Eye (tissue), 1 donor: ENCODE measurements around the gene GAL3ST2.
A peak's percentile ranks its signal among the peaks of the same experiment; 100 is the strongest.
"Not testable (repeated sequence)": the region's sequence is repeated elsewhere in the genome, so short reads cannot be mapped to it uniquely, and the experiment has no call there.

Experiments
- DNase-seq: peaks from one replicate; pipeline ENCODE4 v3.0.0-alpha.2; 2015

The GAL3ST2 gene

GRCh38 chr2:241796209-241796608, 19.6 kb downstream of the GAL3ST2 start:
- no peak for DNase-seq

DNA sequence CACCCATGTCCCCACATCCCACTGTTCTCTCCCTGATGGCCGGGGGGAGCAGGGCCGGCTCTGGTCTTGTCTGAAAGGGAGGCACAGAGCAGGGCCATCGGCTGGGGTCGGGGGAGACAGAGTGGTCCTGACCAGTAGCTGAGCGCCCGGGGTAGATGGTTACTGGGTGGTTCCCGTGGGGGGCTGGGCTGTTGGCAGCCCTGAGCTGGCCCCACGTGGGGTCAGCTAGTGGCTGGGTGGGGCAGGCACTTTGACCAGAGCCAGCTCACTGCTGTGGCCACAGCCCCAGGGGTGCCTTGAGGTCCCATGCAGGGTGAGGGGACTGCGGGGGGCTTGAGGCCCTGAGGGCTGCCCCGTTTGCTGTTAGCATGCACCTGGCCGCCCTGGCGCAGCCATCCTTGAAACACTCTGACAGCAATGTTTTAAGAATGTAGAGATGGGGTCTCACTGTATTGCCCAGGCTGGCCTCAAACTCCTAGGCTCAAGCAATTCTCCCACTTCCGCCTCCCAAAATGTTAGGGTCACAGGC, 20.1 kb downstream of the GAL3ST2 start:
- DNase-seq = no peak

GRCh38 chr2:241797441-241798080, 20.9 kb downstream of the GAL3ST2 start:
- DNase-seq = no peak

DNA sequence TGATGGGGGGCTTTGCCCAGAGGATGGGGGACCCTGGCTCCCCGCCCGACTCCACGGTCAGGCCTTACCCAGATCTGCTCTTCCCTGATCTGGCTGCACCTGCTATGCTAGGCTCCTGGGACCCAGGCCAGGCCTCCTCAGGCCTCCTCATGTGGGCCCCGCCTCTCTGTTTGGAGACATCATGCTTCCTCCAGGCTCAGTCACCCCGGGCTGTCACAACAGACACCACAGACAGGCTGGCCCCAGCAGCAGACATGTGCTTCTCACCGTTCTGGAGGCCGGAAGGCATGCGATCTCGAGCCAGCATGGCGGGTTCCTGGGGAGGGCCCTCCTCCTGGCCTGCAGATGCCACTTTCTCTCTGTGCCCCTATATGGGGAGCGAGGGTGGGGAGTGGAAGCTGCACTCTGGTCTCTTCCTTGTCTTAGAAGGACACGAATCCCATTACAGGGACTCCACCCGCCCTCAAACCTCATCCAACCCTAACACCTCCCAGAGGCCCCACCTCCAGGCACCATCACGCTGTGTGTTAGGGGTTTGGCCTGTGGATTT, 21.5 kb downstream of the GAL3ST2 start:
- no peak for DNase-seq

DNA sequence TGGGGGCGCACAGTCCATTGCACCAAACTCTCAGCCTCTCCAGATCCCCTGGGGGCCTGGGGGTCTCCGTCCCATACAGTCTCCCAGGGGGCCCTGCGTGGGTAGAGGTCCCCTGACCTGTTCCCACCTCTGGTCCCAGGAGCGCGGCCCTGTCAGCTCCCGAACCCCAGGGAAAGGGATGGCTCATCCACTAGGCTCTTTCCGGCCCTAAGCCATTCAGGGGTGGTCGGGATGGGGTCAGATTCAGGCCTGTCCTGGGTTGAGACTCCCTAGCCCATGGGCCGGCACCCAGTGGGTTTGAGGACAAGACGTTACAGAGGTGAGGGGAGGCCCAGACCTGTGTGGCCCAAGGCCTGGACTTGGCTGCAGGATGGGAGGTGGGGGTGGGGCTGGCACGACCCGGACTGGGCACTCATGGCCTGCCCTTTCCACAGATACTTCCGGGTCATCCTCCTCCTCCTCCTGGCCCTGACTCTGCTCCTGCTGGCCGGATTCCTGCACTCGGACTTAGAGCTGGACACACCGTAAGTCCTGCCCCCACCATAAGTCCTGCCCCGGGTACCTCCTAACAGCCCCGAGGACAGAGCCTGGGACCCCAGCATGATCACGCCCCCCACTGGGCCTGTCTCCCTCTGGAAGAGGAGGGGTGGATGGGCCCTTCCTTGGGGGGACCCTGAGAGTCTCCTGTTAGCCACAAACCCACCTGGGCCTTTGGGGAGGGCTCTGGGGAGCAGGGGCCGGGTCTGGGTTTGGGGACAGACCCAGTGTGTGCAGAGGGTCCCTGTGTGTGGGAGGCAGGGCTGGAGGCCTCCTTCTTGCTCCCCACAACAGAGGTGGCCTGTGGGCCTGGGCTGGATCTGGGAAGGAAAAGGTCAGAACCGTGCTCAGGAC, 22.3 kb downstream of the GAL3ST2 start:
- DNase-seq = no peak

DNA sequence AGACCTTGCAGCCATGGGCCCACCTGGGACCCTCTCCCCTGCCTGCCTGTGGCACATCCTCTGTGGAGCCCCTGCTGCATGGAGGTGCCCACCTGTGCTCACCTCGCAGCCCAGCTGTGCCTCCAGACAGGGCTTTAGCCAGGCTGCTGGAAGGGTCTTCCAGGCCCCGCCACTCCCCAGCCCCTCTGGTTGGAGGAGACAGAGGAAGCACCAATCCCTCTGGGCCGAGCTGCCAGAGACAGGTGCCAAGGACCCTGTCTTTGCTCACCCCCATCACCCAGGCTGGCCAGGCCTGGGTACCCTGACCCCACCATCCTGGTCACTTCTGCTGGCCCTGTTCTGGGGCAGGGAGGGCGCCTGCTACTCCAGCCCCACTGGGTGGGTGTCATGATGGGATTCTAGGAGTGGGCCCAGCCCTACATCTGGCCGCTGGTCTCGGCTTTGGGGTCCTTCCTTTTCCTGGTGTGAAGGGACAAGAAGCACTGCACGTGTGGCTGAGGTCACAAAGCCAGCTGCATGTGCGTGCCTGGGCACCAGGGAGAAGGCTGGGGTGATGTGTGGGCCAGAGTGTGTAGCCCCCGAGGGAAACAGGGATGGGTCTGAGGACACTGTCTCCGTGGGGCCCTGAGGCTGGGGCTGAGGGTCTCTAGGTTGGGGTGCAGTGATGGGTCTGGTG, 23.0 kb downstream of the GAL3ST2 start:
- DNase-seq = no peak

DNA sequence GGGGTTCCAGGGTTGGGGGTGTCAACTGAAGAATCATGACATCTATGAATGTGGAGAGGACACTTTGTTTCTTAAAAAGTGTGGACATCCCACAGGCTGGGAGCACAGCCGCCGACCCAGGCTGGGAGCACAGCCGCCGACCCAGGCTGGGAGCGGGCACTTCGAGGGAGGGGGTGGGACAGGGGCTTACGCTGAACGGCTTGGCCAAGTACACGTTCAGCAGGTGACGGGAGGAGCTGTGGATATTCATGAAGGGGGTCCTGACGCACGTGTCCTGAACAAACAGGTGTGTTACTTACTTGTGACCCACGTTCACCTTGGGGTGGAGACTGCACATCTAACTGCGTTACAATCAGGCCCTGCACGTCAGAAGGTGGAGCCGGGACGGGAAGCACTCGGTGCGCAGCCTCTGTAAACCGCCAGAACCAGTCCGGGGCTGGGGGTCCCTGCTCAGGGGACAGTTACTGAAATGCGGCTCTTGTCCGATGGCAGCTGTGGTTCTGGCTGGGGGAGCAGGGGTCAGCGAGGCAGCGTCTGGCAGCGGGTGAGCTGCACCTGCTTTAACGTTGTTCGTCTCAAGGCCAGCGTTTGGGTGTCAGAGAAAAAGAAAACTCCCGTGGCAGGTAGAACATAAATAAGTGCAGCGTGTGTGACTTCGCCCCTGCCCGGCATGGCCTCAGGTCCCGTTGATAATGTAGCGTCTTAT, 23.7 kb downstream of the GAL3ST2 start:
- DNase-seq = not testable (repeated sequence)

GRCh38 chr2:241801611-241802420, 25.2 kb downstream of the GAL3ST2 start:
- no peak for DNase-seq

GRCh38 chr2:241802421-241803318, 26.0 kb downstream of the GAL3ST2 start:
- peak; percentile 19 for DNase-seq

DNA sequence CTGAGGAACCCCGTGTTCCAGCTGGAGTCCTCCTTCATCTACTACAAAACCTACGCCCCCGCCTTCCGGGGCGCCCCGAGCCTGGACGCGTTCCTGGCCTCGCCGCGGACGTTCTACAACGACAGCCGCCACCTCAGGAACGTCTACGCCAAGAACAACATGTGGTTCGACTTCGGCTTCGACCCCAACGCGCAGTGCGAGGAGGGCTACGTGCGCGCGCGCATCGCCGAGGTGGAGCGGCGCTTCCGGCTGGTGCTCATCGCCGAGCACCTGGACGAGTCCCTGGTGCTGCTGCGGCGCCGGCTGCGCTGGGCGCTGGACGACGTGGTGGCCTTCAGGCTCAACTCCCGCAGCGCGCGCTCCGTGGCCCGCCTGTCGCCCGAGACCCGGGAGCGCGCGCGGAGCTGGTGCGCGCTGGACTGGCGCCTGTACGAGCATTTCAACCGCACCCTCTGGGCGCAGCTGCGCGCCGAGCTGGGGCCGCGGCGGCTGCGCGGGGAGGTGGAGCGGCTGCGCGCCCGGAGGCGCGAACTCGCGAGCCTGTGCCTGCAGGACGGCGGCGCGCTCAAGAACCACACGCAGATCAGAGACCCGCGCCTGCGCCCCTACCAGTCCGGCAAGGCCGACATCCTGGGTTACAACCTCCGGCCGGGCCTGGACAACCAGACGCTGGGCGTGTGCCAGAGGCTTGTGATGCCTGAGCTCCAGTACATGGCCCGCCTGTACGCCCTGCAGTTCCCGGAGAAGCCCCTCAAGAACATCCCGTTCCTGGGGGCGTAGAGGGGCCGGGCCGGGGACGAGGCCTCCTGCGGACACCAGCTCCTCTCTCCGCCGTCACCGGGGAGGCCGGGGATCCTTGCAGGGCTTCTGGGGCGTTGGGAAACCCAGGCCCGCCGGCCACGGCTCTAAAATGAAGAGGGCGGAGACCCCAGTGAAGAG, 27.0 kb downstream of the GAL3ST2 start:
- peak; percentile 88 for DNase-seq

DNA sequence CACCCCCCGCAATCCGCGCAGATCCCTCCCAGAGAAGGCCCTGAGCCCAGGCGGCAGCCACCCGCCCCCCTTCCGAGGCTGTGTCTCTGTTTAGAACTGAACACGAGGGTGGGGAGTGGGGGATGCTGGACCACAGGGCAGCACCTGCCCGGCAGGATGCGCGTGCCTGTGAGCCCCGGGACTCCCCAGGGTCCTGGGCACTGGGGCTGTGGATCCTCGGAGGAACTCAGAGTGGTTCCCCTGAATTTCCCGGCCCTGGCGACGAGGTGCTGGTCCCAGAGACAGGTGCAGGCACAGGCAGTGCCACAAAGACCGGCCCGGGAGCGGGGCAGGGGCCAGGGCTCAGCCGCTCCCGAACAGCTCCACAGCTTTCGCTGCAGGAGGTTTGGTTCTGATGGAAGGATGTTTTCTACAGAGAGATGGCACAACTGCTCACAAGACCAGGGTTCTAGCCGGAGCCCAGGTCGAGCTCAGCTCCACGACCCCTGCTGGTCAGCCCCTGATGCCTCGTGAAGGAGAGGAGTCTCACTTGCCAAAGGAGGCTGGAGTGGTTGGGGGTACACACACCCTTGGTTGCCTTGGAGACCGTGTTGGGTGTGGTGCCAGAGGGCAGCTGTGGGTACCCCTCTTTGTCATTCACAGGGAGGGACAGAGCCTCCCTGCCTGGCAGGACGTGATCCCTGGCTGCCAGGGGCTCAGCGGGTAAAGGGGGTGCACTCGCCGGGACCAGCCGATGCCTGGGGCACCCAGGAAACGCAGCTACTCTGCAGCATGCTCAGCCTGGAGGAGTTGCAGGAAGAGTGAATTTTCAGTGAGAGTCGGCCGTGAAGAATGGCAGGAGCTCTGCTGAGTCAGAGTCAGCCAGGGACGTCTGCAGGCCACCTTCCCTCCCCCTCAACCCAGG, 28.0 kb downstream of the GAL3ST2 start:
- peak; percentile 43 for DNase-seq

DNA sequence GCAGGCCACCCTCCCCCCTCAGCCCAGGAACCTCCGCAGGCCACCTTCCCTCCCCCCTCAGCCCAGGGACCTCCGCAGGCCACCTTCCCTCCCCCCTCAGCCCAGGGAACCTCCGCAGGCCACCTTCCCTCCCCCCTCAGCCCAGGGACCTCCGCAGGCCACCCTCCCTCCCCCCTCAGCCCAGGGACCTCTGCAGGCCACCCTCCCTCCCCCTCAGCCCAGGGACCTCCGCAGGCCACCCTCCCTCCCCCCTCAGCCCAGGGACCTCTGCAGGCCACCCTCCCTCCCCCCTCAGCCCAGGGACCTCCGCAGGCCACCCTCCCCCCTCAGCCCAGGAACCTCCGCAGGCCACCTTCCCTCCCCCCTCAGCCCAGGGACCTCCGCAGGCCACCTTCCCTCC, 29.6 kb downstream of the GAL3ST2 start:
- DNase-seq = not testable (repeated sequence)

GRCh38 chr2:241808051-241808720, 31.6 kb downstream of the GAL3ST2 start:
- peak; percentile 66 for DNase-seq

GRCh38 chr2:241808721-241809382, 32.2 kb downstream of the GAL3ST2 start, which contains the start of gene NEU4:
Gene NEU4 (plus strand): TSS chr2:241809193. CDS start chr2:241814485, 5,292 bp downstream.
- peak; percentile 60 for DNase-seq

DNA sequence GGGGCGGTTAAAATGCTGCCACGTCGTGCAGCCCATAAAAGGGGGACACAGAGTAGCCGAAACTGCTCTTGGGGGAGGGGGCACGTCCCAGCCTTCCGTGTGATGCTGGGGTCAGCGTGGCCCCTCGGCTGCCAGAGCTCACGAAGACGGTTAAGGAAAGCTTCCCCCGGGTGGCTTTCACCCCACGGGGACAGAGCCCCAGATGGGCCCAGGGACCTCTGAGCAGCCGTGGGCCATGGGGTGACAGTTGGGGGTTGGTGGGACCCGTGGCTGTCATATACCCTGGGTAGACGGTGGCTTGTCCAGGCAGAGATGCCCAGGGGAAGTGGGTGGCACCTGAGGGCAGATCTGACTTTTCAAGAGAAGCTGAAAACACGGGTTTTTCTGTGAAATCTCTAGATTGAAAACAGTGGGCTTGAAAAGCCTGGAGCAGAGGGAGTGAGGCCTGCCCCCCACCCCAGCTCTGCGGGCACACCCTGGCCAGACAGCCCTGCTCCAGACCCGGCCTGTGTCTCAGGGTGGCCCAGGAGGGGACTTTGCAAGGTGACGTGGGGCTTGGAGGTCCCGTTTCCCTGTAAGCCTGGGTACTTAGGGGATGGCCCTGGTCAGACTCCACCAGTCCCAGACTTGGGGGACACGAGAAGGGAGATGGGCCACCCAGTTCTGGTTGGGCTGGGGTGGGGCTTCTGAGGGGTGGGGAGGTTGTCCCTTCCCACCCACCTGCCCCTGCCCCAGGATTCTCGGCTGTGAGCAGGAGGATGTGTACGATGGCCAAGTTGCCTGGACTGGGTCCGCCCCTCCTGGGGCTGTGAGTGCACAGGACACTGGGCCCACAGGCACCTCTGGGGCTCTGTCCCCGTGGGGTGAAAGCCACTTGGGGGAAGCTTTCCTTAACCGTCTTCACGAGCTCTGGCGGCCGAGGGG, 33.0 kb downstream of the GAL3ST2 start:
- no peak for DNase-seq
